Measurements from ENCODE around the gene CERS5.
A peak's percentile ranks its signal among the peaks of the same experiment; 100 is the strongest.

The CERS5 gene, protein sequence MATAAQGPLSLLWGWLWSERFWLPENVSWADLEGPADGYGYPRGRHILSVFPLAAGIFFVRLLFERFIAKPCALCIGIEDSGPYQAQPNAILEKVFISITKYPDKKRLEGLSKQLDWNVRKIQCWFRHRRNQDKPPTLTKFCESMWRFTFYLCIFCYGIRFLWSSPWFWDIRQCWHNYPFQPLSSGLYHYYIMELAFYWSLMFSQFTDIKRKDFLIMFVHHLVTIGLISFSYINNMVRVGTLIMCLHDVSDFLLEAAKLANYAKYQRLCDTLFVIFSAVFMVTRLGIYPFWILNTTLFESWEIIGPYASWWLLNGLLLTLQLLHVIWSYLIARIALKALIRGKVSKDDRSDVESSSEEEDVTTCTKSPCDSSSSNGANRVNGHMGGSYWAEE

DNA sequence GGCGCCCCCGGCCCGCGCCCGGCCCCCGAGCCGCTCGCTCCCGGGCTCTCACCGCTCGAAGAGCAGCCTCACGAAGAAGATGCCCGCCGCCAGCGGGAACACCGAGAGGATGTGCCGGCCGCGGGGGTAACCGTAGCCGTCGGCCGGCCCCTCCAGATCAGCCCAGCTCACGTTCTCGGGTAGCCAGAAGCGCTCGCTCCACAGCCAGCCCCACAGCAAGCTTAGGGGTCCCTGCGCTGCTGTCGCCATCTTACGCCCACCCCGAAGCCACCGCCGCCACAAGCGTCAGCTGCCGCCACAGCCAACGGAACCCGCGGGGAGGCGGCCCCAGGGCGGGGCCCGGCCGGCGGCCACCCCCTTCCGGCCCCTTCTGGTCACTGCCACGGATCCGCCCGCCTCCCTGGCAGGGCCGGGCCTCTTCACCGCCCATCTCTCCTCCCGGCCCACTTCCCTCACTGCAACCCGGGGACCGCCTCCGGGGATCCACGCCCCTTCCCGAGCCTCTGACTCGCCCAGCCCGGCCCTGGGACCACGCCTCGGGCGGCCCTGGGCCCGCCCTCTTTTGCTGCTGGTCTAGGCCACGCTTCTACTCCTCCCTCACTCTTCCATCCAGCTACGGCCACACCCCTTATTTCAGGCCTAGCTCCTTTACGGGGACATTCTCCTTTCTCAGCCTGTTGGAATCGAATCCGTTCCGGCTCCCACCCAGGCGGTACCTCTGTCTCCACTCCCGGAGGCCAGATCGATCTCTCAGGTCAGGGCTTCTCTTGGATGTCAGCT, at the start of gene CERS5:
Gene CERS5, minus strand, starts transcription at position 321 of the 780 bp plus-strand sequence. Its CDS starts 72 bp downstream, at position 249.
- peak; percentile 99 for DNase-seq

DNA sequence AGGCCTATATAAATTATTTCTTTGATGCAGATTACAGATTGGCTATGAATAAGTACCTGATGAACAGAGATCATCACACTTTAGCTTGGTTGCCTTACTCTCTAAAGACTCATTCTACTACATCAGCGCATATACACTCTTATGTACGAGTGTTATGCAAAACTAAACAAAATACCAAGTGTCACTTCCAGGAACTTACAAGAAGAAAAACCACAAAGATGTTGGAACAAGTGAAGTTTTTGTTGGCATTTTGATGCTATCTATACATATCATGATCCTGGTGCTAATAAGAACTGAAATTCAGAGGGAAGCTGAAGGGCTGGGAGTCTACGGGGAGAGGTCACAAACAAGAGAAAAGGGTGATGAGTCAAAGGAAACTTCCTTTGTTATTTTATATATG, 47.9 kb upstream of the CERS5 start:
- DNase-seq: no peak

DNA sequence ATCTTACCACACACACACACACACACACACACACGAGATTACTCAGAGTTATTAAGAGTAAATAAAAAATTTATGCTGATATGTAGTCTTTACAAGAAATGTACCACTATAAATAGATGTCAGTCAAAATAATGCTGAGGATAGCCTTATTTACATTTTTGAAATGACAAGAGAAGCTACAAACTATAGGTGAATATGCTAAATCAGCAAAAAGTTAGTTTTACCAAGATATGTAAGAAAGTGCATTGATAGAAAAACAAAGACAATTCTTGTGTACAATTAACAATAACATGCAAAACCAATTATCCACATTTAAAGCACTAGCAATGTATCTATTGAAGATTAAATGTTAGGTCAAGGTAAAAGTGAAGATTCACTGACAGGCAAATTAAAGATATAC, 46.8 kb upstream of the CERS5 start:
- no peak for DNase-seq

DNA sequence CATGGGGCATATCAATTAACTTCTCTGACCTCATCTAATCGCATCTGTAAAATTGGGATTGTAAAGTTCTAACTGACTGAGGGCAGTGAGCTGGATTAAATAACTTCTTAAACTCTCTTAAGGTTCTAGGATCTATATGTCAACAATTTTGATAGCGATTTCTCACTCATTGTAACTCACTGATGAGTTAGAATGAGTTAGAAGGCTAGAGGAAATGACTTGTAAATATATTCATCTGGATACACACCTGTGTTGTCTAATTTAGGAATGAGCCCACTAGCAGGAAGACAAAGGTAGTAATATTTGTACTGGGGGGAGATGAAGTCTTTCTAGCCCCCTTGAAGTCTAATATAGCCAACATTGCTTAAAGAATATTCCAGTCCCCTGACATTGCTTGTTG, 46.3 kb upstream of the CERS5 start:
- DNase-seq: no peak

DNA sequence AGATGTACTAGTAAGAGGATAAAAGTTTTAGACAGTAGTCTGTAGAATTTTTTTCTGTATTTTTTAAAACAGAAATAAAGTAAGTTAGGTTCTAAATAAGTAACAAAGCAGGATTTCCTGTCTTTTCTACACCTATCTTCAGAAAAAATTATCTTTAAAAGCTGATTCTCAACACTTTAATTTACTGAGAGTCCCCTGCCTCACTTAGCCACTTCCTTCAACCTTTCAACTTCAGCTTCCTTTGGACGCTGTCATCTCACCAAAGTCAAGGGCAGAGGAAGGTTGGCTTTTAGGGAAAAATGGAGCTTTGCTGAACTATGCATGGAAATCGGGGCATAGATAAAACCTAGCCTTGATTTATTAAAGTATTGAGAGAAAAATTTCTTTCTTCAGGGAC, 44.9 kb upstream of the CERS5 start:
- no peak for DNase-seq

DNA sequence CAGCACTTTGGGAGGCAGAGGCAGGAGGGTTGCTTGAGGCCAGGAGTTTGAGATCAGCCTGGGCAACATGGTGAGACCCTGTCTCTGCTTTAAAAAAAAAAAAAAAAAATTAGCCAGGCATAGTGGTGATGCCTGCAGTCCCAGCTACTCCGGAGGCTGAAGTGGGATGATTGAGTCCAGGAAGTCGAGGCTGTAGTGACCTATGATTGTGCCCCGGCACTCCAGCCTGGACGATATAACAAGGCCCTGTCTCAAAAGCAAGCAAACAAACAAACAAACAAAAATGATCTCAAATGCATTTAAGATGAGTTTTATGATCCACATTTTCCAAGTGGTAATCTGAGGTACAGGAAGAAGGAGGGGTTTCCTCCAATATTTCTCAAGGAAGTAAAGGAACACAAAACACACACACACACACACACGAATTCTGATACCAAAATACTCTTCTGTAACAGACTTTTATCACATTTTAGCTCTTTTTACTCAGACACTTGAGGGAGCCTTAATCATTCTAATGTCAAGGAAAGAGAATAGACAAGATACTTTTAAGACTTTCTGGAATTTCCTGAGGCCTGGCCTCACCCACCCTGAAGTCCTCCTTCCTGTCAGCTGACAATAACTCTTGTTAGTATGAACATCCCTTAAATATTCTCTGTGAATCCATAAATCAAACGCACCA, 44.4 kb upstream of the CERS5 start:
- DNase-seq: no peak

DNA sequence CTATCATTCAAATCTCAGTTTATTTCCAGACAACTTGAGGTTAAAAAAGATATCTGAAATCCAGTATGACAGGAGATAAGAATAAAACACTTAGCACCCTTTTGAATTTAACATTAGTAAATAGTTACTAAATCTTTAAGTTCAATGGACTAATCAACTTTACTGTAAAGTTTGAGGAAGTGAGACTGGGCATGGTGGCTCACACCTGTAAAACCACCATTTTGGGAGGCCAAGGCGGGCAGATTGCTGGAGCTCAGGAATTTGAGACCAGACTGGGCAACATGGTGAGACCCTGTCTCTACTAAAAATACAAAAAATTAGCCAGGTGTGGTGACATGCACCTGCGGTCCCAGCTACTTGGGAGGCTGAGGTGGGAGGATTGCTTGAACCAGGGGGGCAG, 40.3 kb upstream of the CERS5 start:
- no peak for DNase-seq

DNA sequence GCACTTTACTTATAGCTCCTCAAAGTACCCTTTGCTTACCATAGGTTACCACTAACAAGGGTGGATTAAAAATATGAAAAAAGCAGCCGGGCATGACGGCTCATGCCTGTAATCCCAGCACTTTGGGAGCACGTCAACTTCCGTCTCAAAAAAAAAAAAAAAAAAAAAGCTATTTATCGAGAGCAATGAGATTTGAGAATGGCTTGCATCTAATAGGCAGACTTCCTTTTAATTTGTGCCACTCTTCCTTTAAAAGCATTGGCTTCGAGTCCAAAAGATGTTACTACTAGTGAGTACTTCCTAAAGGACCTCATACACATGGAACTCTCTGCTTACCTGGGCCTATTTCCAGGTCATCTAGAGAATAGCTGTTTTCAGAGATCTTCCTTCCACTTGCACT, 38.5 kb upstream of the CERS5 start:
- no peak for DNase-seq

DNA sequence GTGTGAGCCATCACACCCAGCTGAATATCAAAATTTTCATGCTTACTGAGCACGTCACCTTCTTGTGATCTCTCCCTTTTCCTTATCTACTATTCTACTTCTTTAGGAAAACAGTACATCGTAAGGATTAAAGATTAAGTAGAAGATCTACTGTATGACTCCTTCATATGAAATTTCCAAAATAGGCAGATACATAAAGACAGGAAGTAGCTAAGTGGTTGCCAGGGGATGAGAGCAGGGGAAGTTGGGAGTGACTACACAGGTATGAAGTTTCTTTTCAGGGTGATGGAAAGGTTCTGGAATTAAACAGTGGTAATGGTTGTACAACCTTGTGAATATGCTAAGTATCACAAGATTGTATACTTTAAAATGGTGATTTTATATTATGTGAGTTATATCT, 36.5 kb upstream of the CERS5 start:
- no peak for DNase-seq

DNA sequence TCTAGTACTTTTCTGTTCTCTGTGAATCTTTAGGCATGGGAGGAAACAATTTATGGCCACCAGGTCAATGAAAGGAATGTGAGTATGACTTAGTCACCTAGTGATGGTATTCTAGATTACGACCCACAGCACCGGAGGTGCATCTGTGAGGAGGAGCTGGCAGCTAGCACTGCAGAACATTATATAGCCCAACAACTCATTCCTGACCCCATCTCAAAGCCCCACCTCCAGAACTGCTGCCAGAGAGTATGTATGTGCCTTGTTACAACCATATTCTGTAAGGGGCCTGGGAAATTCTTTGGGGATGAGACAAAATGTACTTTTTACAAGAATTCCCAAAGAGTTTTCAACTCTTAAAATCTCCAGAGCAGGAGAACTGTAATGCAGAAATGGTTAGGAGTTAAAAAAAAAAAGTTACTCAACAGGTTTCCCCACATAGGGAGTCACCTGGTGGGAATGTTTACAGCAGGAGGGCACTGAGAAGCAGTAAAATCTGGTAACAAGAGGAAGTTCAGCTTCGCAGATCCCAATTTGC, 34.9 kb upstream of the CERS5 start:
- no peak for DNase-seq

DNA sequence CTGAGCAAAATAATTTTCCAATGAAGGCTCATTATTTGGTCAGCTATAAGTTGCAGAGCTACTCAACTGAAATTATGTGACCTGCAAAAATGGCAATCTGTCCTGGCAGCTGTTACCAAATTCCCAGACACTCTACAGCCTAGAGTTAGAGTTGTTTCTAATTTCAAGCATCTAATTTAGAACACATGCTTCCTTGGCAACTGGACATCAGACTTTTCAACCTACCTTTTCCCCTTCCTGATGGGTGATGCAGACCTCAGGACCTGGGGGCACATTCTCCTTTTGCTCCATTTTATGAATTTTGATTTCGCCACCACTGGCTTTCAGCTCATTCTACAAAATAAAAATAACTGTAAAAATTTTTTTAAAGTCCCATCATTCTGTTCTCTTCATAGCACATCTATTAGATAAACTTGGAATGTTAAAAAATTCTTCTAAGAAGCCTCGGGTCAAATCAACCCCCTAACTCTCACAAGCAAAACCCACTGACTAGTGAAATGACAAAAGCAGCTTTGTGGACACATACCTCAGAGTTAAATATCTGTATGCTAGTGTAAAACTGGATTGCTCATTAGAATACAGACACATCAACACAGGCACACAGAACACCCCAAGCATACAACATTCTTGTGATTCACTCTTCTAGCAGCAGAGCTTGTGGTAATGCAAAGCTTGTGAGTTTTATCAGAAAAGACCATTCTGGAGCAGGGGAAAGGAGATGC, 33.5 kb upstream of the CERS5 start:
- no peak for DNase-seq

DNA sequence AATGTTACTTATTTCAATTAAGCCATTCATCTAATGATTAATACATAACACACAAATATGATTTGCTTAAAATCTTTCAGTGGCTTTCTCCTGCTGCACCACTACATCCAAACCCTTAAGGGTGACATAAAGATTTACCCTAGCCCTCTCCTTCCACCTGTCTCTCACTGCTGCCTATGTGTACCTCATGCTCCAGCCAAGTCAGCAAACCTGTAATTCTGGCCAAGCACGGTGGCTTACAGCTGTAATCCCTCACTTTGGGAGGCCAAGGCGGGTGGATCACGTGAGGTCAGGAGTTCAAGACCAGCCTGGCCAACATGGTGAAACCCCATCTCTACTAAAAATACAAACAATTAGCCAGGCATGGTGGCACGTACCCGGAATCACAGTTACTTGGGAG, 31.7 kb upstream of the CERS5 start:
- DNase-seq: no peak

DNA sequence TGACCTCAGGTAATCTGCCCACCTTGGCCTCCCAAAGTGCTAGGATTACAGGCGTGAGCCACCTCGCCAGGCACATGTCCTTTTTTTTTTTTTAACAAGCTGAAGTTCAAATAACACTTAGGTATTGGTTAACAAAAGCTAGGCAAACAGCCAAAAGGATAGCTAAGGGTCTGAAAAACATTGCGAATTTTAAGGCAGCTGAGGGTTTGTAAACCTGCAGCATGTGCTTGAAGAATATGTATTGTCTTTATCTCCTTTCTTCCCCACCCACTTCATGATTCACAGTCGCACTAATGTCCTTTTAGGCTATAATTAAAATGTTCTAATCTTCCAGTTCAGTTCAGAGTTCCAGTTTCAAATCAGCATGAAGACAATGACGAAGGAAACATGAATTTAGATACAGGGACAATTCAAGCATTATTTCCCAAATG, 30.1 kb upstream of the CERS5 start:
- DNase-seq: no peak

DNA sequence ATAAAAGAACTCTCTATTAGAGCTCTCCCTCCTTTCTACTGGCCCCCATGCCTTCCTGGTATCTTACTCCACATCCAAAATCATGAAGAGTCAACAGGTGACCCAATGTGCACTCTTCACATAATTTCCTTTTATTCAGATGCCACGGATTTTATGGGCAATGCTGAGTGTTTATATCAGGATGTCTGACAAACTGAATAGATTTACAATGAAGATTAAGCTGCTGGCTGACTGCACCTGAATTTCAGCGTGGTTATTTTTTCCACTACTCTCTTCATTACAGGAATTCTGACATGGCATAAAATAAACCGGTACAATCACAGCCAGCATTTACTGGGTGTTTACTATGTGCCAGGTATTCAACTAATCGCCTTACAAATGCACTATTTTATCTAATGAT, 29.4 kb upstream of the CERS5 start:
- no peak for DNase-seq

DNA sequence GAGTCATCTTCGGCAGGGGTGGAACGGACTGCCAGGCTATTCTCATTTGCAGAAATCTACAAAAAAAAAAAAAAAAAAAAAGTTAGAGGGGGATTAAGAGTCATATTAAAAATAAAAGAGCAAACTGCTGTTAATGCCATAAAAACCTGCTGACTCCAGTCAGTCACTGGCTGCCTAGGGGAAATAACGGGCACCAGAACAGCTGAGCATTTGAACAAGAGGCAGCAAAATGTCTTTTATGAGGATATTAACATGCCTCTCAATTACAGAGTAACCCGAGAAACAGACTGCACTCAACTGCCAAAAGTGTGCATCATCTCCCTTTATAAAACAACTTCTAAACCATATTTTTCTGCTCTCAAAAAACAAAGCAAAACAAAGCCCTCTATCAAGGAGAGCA, 28.7 kb upstream of the CERS5 start:
- no peak for DNase-seq

DNA sequence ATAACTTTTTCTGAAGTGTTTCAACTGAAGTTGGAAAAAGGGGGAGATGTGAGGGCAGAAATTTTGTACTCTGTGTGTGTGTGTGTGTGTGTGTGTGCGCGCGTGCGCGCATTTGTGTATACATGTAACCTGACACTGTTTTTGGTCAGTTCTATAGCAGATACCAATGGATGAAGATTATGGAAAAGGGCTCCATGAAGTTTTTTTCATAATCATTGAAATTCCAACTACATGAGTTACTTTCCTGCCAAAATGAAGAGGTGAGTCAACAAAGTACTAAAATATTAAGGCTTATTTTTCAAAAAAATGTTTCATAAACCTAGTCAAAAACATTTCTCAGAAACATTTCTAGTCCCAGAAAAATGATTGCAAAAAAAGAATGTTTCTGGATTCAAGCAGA, 25.7 kb upstream of the CERS5 start:
- no peak for DNase-seq

DNA sequence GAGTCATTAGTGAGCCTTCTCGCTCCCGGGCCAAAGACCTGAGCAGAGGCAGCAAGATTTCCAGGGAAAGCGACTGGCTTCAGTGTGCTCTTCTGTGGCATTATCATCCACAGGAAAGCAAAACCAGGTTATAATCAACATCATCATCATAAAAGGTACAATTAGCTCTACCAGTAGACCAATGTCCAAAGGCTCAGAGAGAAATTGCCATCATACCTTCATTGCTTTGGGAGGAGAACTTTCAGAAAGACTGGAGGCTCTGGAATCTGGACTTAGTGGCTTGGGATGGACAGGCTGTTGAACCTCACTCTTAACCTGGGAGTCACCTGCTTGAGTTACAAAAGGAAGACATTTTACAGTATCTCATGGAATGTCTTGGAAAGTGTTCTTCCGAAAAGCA, 25.1 kb upstream of the CERS5 start:
- no peak for DNase-seq

DNA sequence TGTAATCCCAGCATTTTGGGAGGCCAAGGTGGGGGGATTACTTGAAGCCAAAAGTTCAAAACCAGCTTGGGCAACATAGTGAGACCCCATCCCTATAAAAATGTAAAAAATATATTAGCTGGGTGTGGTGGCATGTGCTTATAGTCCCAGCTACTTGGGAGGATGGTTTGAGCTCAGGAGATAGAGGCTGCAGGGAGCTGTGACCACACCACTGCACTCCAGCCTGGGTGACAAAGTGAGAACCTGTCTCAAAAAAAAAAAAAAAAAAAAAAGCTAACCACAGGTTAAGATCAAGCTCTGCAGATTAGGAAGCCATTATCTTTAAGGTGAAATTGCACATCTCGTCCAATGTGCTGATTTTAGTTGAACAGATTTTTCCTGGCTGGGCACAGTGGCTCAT, 23.7 kb upstream of the CERS5 start:
- DNase-seq: no peak

DNA sequence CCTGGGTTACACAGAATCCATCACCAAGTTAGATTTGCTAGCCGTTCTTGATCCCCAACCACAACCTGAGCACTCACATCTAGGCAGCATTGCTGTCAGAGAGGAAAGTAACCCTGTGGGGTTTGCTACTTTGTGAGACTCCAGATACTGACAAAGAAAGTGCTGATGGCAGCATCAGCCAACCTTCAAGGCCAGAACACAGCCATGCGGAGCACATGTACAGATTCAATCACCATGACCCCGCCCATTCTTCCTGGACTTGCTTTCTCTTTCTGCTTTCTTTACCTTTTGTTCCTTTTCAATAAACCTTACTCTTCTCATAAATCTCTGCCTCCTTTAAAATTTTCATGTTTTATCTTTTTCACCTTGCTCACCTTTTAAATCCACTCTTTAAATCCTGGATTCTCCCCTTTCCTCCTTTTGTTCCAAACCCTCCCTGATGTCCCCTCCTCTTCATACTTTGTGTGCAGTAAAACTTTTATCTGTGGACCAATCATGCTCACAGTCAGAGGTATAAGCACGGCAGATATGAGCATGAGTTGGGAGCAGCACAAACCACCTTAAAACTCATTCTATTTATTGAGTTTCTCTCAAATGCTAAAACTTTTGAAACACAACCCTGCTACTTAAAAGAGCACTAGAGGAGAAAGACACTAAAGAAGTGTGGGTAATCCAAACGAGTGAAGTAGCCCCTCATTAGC, 21.9 kb upstream of the CERS5 start:
- DNase-seq: no peak

DNA sequence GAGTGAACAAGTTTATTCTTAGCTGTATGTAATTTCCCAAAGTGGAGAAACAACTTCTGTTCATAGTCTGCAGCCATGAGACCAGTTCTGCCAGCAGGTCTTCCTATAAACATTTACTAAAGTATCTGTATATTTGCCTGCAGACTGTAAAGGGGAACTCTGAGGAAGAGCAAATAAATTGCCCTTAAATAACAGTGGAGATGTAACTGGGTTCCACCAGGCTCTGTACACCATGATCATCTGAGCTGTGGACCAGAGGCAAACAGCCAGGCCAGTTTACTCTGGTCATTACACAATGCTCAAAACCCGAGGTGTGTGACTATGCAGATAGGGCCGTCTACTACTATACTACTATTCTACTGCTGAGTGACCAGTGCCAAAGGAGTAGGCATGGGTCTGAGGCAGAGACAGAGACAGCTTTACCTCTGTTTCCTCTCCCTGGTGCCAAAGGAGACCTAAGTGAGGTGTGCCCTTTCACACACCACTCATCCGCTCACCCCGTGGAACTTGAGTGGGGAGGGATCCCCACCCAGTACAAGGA, 21.1 kb upstream of the CERS5 start:
- no peak for DNase-seq

DNA sequence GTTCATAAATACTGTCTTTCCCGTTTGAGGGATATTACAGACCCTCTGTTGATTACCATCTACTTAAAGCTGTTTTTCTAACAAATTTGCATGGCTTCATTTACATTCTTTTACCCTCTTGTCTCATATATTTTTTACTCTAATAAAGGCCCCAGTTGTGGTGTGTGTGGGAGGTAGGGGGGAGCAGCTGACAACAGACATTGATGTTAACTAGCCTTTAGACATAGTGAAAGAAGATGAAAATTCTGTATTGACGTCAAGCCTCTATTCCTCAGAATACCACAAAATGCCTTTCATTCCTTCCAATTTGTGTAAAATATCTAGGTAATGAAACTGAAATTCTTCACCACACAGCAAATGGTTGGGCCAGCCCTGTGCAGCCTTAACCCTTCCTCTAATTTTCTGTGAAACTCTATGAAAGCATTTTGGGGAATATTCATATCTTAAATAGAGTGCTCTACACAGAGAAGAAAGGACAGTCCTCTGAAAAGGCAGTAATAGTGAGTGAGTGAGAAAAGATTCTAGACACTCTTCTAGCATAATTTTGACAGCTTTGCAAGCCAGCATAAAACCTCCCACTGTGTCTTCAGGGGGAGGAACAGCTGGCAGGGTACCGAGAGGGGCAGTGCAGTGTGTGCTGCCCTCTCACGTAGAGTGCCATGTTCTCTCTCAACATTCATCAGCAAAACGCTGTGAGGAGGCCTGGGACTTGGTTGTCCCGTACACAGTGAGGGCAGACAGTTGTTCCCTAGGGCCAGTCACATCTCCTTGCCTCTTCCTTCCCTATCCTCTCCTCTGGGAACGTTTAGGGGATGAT, 20.1 kb upstream of the CERS5 start:
- no peak for DNase-seq

Data from retina (tissue), 1 donor.